Glomerular endothelial cell (primary cell): ENCODE results near the gene SLC15A4. TPM values are rescaled to one million over a fixed set of nuclear protein-coding genes. Genes with fewer than 3 reads are reported as not detected.
"Not testable (repeated sequence)": the region's sequence is repeated elsewhere in the genome, so short reads cannot be mapped to it uniquely, and the experiment has no call there.

ENCODE experiments used
- DNase-seq: peaks from one replicate; pipeline ENCODE4 v3.0.0-alpha.2; 2011; ENCODE audit warnings: low read depth, low spot score; ENCODE audit errors: extremely low read depth
- total RNA-seq: library from RNA; depleted of rRNA; stranded (reverse); fragments of >200 nt; gene quantifications from 2 replicates; pipeline ENCODE4 v1.2.3, GENCODE V29; 2015

SLC15A4 gene
- total RNA-seq, 1 donor from 2014 or later, result 58.3 TPM

DNA sequence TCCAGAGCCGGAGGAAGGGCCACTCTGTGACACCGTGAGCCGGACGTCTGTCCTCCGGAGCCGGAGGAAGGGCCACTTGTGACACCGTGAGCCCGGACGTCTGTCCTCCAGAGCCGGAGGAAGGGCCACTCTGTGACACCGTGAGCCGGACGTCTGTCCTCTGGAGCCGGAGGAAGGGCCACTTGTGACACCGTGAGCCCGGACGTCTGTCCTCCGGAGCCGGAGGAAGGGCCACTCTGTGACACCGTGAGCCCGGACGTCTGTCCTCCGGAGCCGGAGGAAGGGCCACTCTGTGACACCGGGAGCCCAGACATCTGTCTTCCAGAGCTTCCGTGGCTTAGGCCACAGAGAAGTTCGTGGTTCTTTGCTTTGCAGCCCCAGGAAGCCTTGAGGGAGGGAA is 22.9 kb upstream of the SLC15A4 start:
- not testable (repeated sequence) for DNase-seq

- DNase-seq, result no peak
Measured at GRCh38 chr12:128844031-128844635, 20.4 kb upstream of the SLC15A4 start.

- DNase-seq, result no peak
Measured at GRCh38 chr12:128843538-128843937, 19.8 kb upstream of the SLC15A4 start.

- no peak for DNase-seq
Measured at GRCh38 chr12:128842579-128842978, 18.8 kb upstream of the SLC15A4 start.

DNA sequence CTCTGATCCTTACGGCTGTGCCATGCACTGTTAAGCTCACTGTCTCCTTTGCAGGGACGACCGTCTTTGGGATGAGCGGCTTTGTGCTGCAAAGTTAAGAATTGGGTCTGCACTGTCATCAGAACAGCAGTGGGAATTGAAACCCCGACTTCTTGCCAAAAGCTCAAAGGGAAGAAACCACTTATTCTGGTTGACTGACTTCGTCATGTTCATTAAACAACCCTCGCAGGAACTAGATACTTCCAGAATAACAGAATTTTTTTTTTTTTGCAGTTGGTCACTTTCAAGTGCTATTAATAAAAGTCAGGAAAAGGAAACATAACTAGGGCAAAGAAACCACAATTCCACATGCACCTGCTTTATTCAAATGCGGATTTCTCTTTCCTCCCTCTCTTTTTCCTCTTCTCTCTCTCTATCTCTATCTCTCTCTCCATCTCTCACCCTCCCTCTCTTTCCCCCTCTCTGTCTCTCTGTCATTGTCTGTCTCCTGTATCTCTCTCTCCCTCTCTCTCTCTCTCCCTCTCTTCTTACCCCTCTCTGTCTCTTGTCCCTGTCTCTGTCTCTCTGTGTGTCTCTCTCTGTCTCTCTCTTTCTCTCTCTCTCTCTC is 17.2 kb upstream of the SLC15A4 start:
- no peak for DNase-seq

- DNase-seq, result not testable (repeated sequence)
Measured at GRCh38 chr12:128839885-128840284, 16.1 kb upstream of the SLC15A4 start.

- no peak for DNase-seq
Measured at GRCh38 chr12:128833418-128833817, 9.7 kb upstream of the SLC15A4 start.

DNA sequence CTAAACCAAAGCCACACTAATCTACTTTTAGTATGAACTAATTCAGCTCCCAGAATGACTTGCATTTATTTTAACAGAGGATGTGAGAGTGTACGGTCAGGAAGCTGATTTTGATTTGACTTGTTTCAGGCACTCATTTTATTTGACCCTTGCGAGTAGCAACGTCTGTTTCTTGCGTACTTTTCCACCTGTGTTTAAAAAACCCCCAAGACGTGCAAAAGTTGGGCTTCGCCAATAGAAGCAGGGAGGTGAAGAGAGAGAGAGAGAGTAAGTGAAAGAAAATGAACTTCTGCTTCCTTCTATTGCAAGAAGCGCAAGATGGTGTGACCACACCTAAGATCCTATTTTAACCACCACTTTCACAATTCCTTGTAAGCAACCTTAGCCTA is 6.7 kb upstream of the SLC15A4 start:
- no peak for DNase-seq

DNA sequence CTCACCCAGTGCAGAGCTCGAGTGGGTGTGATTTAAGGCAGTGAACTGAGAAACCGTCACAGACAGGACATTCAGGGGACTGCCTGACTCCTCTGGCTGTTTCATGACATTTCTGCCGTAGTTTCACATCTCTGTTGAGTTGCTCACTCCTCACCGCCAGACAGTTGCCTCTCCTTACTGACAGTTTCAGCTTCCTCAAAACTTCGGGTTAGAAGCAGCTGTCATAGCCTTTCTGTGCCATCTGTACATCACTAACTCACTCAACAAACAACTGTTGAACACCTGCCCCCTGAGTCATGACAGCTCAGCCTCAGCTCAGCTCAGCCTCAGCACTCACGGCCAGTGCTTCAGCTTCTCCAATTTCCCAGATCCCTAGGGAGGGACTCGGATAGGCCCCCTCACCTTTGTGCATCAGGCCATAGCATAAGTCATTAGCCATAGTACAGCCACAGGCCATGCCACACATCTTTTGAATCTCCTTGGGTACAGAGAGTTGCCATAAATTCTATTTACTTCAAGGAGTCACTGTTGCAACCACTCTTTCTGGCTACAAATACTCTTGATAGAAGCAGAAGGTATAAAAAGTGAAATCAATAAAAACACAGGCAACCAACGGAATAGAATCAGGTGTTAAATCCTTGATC is 6.2 kb upstream of the SLC15A4 start:
- no peak for DNase-seq

GRCh38 chr12:128827724-128828123 is 4.0 kb upstream of the SLC15A4 start:
- no peak for DNase-seq

DNA sequence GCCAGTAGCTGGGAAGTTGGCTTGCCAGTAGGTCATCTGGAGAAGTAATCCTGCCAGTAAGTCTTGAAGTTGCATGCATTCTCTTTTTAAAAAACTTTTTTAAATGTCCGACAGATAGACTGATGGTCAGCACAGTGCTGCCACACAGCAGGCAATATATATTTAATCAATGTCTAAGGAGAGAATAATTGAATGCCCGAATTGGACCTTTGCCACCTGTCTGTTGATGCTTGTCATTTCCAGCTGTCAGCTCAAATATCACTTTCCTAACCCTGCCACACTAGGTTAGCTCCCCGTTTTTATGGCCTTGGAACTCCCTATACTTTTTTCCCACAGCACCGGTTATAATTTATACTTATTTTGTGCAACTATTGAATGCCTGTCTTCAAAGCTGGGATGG is 2.1 kb upstream of the SLC15A4 start:
- no peak for DNase-seq

GRCh38 chr12:128823216-128823915 is 392 bp downstream of the SLC15A4 start:
- no peak for DNase-seq

GRCh38 chr12:128820723-128821432 is 2.9 kb downstream of the SLC15A4 start:
- DNase-seq, result no peak

DNA sequence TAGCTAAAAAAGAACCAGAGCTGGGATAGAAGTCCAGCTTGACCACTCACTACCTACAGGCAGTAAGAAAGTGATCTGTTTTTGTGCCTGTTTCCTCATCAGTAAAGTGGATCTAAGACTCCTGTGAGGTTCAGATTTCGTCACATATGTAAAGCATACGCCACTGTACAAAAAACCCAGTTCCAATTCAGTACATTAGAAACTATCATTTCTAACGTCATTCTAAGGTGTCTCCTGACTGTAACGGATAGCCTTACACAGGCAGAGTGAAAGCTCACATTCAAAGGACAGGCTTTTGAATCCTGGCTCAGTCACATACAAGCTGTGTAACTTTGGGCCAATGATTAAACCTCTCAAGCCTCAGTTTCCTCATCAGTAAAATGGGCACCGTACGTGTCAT is 3.5 kb downstream of the SLC15A4 start:
- no peak for DNase-seq

DNA sequence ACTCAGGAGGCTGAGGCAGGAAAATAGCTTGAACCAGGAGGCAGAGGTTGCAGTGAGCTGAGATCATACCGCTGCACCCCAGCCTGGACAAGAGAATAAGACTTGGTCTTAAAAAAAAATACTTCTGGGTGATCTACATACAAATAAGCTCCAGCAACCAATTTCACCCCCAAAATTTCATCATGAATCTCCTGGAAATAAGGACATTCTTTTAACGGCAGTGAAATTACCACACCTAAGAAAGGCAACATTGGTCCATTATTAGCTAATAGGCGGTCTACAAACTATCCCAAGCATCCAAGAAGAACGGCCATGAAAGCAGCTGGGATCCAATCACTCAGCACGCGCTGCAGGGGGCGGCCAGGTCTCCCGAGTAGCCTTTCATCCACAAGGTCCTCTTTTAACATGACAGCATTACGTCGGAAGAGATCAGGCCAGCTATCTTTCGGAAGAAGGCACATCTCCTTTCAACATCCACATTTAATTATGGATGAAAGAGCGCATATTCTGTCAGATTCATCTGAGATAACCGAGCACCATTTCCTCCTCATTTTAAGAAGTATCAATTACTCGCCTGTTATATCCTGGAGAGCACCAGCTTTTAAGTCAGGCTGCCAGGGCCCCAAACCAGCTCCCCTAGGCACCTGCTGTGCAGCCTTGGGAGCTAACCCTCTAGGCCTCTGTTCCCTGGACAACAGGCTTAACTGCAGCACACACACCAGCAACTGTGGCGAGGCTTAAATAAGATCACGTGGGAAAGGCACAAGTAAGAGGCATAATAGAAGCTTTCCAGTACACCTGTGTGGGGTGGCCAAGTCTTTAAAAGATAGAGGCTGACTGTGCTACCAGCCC is 4.2 kb downstream of the SLC15A4 start:
- DNase-seq, result no peak

DNA sequence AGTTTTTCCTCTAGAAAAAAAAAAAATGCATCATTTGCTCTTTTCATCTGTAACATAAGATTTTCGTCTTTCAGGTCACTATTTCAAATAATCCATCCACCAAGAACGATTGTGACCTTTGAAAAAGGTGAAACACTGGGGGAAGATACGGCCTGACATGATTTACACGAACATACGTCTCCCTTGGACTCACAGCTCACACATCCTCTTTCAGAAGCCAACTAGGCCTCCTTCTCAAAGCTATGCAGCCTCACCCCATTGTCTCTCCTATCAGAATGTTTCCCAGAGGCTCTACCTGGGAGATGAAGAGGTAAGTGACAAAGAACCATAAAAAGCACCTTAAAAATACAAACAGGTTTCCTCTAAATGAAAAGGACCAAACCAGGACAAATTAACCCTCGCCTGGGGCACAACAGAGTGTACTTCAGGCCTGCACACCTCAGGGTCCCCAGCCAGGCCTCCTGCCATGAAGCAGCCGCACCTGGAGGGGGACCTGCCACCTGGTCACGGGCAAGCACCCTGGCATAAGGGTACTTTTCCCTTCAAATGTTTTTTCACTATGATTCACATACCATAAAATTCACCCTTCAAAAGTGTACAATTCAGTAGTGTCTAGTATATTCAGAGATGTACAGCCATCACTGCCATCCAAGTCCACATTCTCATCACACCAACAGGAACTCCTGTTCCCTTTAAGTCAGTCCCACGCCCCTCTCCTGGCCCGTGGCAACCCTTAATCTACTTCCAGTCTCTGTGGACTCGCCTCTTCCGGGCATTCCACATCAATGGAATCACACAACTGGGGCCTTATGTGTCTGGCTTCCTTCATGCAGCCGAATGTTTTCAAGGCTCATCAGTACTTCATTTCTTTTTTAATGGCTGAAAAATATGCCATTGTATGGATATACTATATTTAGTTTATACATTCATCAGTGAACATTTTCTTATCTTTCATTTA is 5.4 kb downstream of the SLC15A4 start:
- DNase-seq, result no peak

GRCh38 chr12:128817111-128818015 is 6.4 kb downstream of the SLC15A4 start:
- no peak for DNase-seq

DNA sequence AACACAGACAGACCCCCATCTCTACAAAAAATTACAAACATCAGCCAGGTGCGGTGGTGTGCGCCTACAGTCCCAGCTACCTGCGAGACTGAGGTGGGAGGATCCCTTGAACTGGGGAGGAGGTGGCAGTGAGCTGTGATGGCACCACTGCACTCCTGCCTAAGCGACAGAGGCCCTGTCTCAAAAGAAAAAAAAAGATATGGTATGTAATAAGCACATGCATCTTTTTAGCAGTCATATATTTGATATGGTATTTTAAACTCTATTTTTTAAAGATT is 7.2 kb downstream of the SLC15A4 start:
- no peak for DNase-seq
